Uterus (tissue), 2 donors: ENCODE results near the gene LCA5.
"Not testable (repeated sequence)": the region's sequence is repeated elsewhere in the genome, so short reads cannot be mapped to it uniquely, and the experiment has no call there.

Experiments
- POLR2A ChIP-seq, 2 donors: fragments of 450-650 bp; IDR thresholded peaks; one replicate each; pipeline ENCODE4 v1.6.1; 2016; ENCODE audit warnings: antibody characterized with exemption in 2 of 2, mild to moderate bottlenecking in 1 of 2, moderate library complexity in 1 of 2
- TF ChIP-seq, protein P1 (sequence below), 4 experiments: fragments of 200-600 bp in 2 of 4; fragments of 450-650 bp in 2 of 4; sonication (generic) in 2 of 4; IDR thresholded peaks; one replicate each; pipeline ENCODE4 v1.5.1; 2016 to 2019; ENCODE audit warnings: antibody characterized with exemption in 4 of 4, mild to moderate bottlenecking in 2 of 4, moderate library complexity in 1 of 4

DNA sequence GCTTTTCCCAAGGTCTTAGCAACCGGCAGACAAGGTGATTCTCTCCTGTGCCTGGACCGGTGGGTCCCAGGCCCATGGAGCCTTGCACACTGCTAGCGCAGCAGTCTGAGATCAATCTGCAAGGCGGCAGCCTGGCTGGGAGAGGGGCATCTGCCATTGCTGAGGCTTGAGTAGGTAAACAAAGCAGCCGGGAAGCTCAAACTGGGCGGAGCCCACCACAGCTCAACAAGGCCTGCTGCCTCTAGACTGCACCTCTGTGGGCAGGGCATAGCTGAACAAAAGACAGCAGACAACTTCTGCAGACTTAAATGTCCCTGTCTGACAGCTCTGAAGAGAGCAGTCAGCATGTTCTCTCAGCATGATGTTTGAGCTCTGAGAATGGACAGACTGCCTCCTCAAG, 40.7 kb upstream of the LCA5 start:
- TF ChIP-seq, protein P1, sequence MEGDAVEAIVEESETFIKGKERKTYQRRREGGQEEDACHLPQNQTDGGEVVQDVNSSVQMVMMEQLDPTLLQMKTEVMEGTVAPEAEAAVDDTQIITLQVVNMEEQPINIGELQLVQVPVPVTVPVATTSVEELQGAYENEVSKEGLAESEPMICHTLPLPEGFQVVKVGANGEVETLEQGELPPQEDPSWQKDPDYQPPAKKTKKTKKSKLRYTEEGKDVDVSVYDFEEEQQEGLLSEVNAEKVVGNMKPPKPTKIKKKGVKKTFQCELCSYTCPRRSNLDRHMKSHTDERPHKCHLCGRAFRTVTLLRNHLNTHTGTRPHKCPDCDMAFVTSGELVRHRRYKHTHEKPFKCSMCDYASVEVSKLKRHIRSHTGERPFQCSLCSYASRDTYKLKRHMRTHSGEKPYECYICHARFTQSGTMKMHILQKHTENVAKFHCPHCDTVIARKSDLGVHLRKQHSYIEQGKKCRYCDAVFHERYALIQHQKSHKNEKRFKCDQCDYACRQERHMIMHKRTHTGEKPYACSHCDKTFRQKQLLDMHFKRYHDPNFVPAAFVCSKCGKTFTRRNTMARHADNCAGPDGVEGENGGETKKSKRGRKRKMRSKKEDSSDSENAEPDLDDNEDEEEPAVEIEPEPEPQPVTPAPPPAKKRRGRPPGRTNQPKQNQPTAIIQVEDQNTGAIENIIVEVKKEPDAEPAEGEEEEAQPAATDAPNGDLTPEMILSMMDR (IDR thresholded peaks at IDR 0.05) = not testable (repeated sequence)
- TF ChIP-seq POLR2A (IDR thresholded peaks at IDR 0.05) = not testable (repeated sequence)
